GM12801 (cell line): ENCODE results near the gene PCDHA11.

ENCODE experiments used
- CTCF ChIP-seq: IDR thresholded peaks from one replicate; pipeline ENCODE4 v1.5.1; 2011; ENCODE audit warnings: control low read depth; ENCODE audit not compliant: insufficient read length; ENCODE audit errors: extremely low read depth

Gene PCDHA11

GRCh38 chr5:140877262-140877581 lies 8.5 kb downstream of the PCDHA11 start:
- TF ChIP-seq CTCF: no peak

- no peak for TF ChIP-seq CTCF
Observed at GRCh38 chr5:140881889-140882590, 13.3 kb downstream of the PCDHA11 start, which contains the start of gene PCDHA13. TSS of gene PCDHA13 (plus strand) at chr5:140882124. CDS start at chr5:140882269, 145 bp downstream.

GRCh38 chr5:140882591-140882899 lies 13.8 kb downstream of the PCDHA11 start:
- TF ChIP-seq CTCF: no peak

GRCh38 chr5:140883373-140883772 lies 14.6 kb downstream of the PCDHA11 start:
- no peak for TF ChIP-seq CTCF

- no peak for TF ChIP-seq CTCF
Observed at GRCh38 chr5:140883927-140884697, 15.4 kb downstream of the PCDHA11 start.

- no peak for TF ChIP-seq CTCF
Observed at GRCh38 chr5:140916325-140916724, 47.6 kb downstream of the PCDHA11 start.
